ENCODE data around the gene CHIC2. TPM values are rescaled to one million over a fixed set of nuclear protein-coding genes. Genes with fewer than 3 reads are reported as not detected.
"Not testable (repeated sequence)": the region's sequence is repeated elsewhere in the genome, so short reads cannot be mapped to it uniquely, and the experiment has no call there.

The CHIC2 gene
- total and polyA plus RNA-seq, 2 donors (not counting 1 experiment from before 2014, with no cell fraction given): 39.4 to 52.0 TPM

DNA sequence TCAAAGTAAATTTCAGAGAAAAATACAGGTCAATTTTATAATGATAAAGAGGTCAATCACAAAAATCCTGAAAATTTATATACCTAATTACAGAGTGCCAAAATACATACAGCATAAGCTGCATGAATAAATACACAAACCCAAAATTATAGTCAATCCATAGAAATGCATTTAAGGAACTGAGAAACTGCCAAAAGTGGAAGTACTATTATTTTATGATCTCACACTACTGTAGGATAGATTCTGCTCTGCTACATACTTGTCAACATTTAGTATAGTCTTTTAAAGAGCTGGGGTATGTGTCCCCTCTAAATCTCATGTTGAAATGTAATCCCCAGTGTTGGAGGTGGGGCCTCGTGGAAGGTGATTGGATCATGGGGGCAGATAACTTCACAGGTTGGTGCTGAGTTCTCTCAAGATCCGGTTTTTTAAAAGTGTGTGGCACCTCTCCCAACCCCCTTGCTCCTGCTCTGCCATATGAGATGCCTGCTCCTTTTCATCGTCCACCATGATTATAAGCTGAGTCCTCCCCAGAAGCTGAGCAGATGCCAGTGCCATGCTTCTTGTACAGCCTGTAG, 31.8 kb downstream of the CHIC2 start:
- Histone ChIP-seq H3K79me2 (ENCODE audit: control insufficient read depth, insufficient read depth, low read length) (peaks cover 37% of the 10 kb centered on the region), H3K4me3 (replicated peaks in 1 of 4; ENCODE audit: control extremely low read depth in 1 of 4, insufficient read depth in 1 of 4, low read depth in 3 of 4, low read length in 4 of 4) (no peak overlapping the region), H3K36me3 (ENCODE audit: control insufficient read depth, insufficient read depth, low read length) (no peaks in the 10 kb centered on the region), H3K4me1 (ENCODE audit: control insufficient read depth, extremely low read depth, insufficient read depth, low read length) (no peaks in the 10 kb centered on the region), H3K27ac (ENCODE audit: insufficient read depth, low read length) (no peak overlapping the region), H3K4me2 (ENCODE audit: extremely low read depth, insufficient read depth, low read length) (no peak overlapping the region), H4K20me1 (ENCODE audit: control insufficient read depth, extremely low read depth, insufficient read depth, low read length) (no peaks in the 10 kb centered on the region), H3K27me3 (ENCODE audit: control insufficient read depth, insufficient read depth, low read length) (no peaks in the 10 kb centered on the region), H2AFZ (ENCODE audit: low read length) (no peak overlapping the region), H3K9ac (ENCODE audit: insufficient read depth, low read length) (no peak overlapping the region), H3K9me3 (ENCODE audit: control insufficient read depth, insufficient read depth, low read depth, low read length) (no peaks in the 10 kb centered on the region)
- DNase-seq (ENCODE audit: low read depth in 2 of 2): no peak
- TF ChIP-seq, protein P1, sequence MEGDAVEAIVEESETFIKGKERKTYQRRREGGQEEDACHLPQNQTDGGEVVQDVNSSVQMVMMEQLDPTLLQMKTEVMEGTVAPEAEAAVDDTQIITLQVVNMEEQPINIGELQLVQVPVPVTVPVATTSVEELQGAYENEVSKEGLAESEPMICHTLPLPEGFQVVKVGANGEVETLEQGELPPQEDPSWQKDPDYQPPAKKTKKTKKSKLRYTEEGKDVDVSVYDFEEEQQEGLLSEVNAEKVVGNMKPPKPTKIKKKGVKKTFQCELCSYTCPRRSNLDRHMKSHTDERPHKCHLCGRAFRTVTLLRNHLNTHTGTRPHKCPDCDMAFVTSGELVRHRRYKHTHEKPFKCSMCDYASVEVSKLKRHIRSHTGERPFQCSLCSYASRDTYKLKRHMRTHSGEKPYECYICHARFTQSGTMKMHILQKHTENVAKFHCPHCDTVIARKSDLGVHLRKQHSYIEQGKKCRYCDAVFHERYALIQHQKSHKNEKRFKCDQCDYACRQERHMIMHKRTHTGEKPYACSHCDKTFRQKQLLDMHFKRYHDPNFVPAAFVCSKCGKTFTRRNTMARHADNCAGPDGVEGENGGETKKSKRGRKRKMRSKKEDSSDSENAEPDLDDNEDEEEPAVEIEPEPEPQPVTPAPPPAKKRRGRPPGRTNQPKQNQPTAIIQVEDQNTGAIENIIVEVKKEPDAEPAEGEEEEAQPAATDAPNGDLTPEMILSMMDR (conservative IDR thresholded peaks at IDR 0.05 in 1 of 2, IDR thresholded peaks at IDR 0.05 in 1 of 2; ENCODE audit: low read depth in 1 of 2, low read length in 2 of 2): no peak
- no peak for TF ChIP-seq EZH2 (IDR thresholded peaks at IDR 0.05; ENCODE audit: low read length, missing control alignments)

DNA sequence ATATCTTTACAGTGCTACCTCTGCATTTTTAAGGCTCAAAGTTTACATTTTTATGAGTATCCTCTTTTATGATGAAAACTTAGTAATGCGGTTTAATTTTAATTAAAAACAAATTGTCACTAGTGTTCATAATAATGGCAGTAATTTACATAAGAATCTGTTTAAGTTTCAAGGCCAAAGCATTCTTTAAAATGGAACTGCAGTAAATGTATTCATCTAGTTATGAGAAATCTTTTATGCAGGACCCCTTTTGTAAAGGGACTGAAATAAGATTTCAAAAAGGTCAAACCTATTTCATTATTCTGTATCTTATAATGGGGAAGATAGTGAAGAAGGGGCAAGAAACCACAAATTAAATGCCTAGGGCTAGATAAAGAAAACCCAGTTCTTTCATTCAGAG, 37.1 kb downstream of the CHIC2 start:
- H3K27me3 ChIP-seq (ENCODE audit: control insufficient read depth, insufficient read depth, low read length): no peaks in the 10 kb centered on the region
- H3K4me1 ChIP-seq (ENCODE audit: control insufficient read depth, extremely low read depth, insufficient read depth, low read length): peaks cover 2% of the 10 kb centered on the region
- H3K9ac ChIP-seq (ENCODE audit: insufficient read depth, low read length): no peak overlapping the region
- H3K9me3 ChIP-seq (ENCODE audit: control insufficient read depth, insufficient read depth, low read depth, low read length): no peaks in the 10 kb centered on the region
- no peak for DNase-seq (ENCODE audit: low read depth in 2 of 2)
- no peak overlapping the region for H3K27ac ChIP-seq (ENCODE audit: insufficient read depth, low read length)
- H3K79me2 ChIP-seq (ENCODE audit: control insufficient read depth, insufficient read depth, low read length): peaks cover 53% of the 10 kb centered on the region
- H4K20me1 ChIP-seq (ENCODE audit: control insufficient read depth, extremely low read depth, insufficient read depth, low read length): no peaks in the 10 kb centered on the region
- no peak overlapping the region for H2AFZ ChIP-seq (ENCODE audit: low read length)
- H3K4me2 ChIP-seq (ENCODE audit: extremely low read depth, insufficient read depth, low read length): no peak overlapping the region
- no peak for TF ChIP-seq EZH2 (IDR thresholded peaks at IDR 0.05; ENCODE audit: low read length, missing control alignments)
- TF ChIP-seq, protein P1 (conservative IDR thresholded peaks at IDR 0.05 in 1 of 2, IDR thresholded peaks at IDR 0.05 in 1 of 2; ENCODE audit: low read depth in 1 of 2, low read length in 2 of 2): no peak
- H3K4me3 ChIP-seq (replicated peaks in 1 of 4; ENCODE audit: control extremely low read depth in 1 of 4, insufficient read depth in 1 of 4, low read depth in 3 of 4, low read length in 4 of 4): no peak overlapping the region
- H3K36me3 ChIP-seq (ENCODE audit: control insufficient read depth, insufficient read depth, low read length): no peaks in the 10 kb centered on the region

DNA sequence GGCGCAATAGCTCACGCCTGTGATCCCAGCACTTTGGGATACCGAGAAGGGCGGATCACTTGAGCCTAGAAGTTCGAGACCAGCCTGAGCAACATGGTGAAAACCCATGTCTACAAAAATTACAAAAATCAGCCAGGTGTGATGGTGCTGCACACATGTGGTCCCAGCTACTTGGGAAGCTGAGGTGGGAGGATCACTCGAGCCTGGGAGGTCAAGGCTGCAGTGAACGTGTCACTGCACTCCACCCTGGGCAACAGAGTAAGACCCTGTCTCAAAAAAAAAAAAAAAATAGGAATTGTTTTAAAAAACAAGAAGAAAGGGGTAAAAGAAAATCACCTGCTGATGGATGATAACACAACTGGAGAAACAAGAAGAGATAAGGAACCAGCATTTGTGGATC, 38.8 kb downstream of the CHIC2 start:
- Histone ChIP-seq H2AFZ (ENCODE audit: low read length) (no peak overlapping the region), H3K9ac (ENCODE audit: insufficient read depth, low read length) (no peak overlapping the region), H3K27me3 (ENCODE audit: control insufficient read depth, insufficient read depth, low read length) (no peaks in the 10 kb centered on the region), H3K27ac (ENCODE audit: insufficient read depth, low read length) (no peak overlapping the region), H3K79me2 (ENCODE audit: control insufficient read depth, insufficient read depth, low read length) (peaks cover 61% of the 10 kb centered on the region), H3K4me2 (ENCODE audit: extremely low read depth, insufficient read depth, low read length) (no peak overlapping the region), H3K4me3 (replicated peaks in 1 of 4; ENCODE audit: control extremely low read depth in 1 of 4, insufficient read depth in 1 of 4, low read depth in 3 of 4, low read length in 4 of 4) (no peak overlapping the region), H4K20me1 (ENCODE audit: control insufficient read depth, extremely low read depth, insufficient read depth, low read length) (no peaks in the 10 kb centered on the region), H3K4me1 (ENCODE audit: control insufficient read depth, extremely low read depth, insufficient read depth, low read length) (peaks cover 2% of the 10 kb centered on the region), H3K9me3 (ENCODE audit: control insufficient read depth, insufficient read depth, low read depth, low read length) (no peaks in the 10 kb centered on the region), H3K36me3 (ENCODE audit: control insufficient read depth, insufficient read depth, low read length) (no peaks in the 10 kb centered on the region)
- DNase-seq (ENCODE audit: low read depth in 2 of 2): no peak
- TF ChIP-seq, protein P1 (conservative IDR thresholded peaks at IDR 0.05 in 1 of 2, IDR thresholded peaks at IDR 0.05 in 1 of 2; ENCODE audit: low read depth in 1 of 2, low read length in 2 of 2): no peak
- TF ChIP-seq EZH2 (IDR thresholded peaks at IDR 0.05; ENCODE audit: low read length, missing control alignments): no peak

DNA sequence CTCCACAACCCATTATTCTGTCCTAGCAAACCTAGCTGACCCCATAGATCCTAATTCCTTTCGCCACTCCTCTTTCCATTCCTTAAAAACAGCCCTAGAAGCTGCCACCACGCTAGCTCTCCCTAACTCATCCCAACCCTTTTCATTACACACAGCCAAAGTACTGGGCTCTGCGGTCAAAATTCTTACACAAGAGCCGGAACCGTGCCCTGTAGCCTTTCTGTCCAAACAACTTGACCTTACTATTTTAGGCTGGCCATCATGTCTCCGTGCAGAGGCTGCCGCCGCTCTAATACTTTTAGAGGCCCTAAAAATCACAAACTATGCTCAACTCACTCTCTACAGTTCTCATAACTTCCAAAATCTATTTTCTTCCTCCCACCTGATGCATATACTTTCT, 41.4 kb downstream of the CHIC2 start:
- H3K27ac ChIP-seq (ENCODE audit: insufficient read depth, low read length): not testable (repeated sequence)

More for the DNA sequence above, 41.4 kb downstream of the CHIC2 start:
- H3K9ac ChIP-seq (ENCODE audit: insufficient read depth, low read length); H3K4me3 ChIP-seq (replicated peaks in 1 of 4; ENCODE audit: control extremely low read depth in 1 of 4, insufficient read depth in 1 of 4, low read depth in 3 of 4, low read length in 4 of 4); H3K9me3 ChIP-seq (ENCODE audit: control insufficient read depth, insufficient read depth, low read depth, low read length); DNase-seq (ENCODE audit: low read depth in 2 of 2); H3K36me3 ChIP-seq (ENCODE audit: control insufficient read depth, insufficient read depth, low read length); H2AFZ ChIP-seq (ENCODE audit: low read length); H3K27me3 ChIP-seq (ENCODE audit: control insufficient read depth, insufficient read depth, low read length); H3K4me1 ChIP-seq (ENCODE audit: control insufficient read depth, extremely low read depth, insufficient read depth, low read length); H4K20me1 ChIP-seq (ENCODE audit: control insufficient read depth, extremely low read depth, insufficient read depth, low read length); H3K4me2 ChIP-seq (ENCODE audit: extremely low read depth, insufficient read depth, low read length): not testable (repeated sequence)
- peaks cover 62% of the 10 kb centered on the region for H3K79me2 ChIP-seq (ENCODE audit: control insufficient read depth, insufficient read depth, low read length)

Measured in fibroblast of lung (primary cell).